Activated naive CD8-positive, alpha-beta T cell treated with anti-CD3 and anti-CD28 coated beads, Interleukin-2, amount 10 ng/mL, durations not matched to agents 7 days and 5 days (primary cell): Measurements from ENCODE around the gene ARID1B. TPM values are rescaled to one million over a fixed set of nuclear protein-coding genes. Genes with fewer than 3 reads are reported as not detected.
A peak's percentile ranks its signal among the peaks of the same experiment; 100 is the strongest.

Experiments
- ATAC-seq: fragments of 150-1000 bp; cut with Tn5 transposase; one replicate; pipeline ENCODE4 v1.10.0; 2021; ENCODE audit warnings: low read depth, moderate library complexity
- POLR2A ChIA-PET: fragments of 350-600 bp; sonication (Branson Sonifier 250); formaldehyde crosslinking; loops from one replicate; lab custom pipeline; 2021; ENCODE audit warnings: antibody characterized with exemption; lab: Charles Lee
- DNase-seq: peaks from one replicate; pipeline ENCODE4 v3.0.0; 2021
- H3K27ac Mint-ChIP-seq: one replicate; pipeline ENCODE4 v1.8.0; 2022; ENCODE audit warnings: mild to moderate bottlenecking, mixed read lengths
- H3K27me3 Mint-ChIP-seq: one replicate; pipeline ENCODE4 v1.8.0; 2022; ENCODE audit warnings: mild to moderate bottlenecking, moderate library complexity, mixed read lengths
- H3K36me3 Mint-ChIP-seq: one replicate; pipeline ENCODE4 v1.8.0; 2021; ENCODE audit warnings: mild to moderate bottlenecking, mixed read lengths
- H3K4me1 Mint-ChIP-seq: one replicate; pipeline ENCODE4 v1.8.0; 2021; ENCODE audit warnings: mixed read lengths
- H3K4me3 Mint-ChIP-seq: one replicate; pipeline ENCODE4 v1.8.0; 2022; ENCODE audit warnings: mild to moderate bottlenecking, moderate library complexity, mixed read lengths
- H3K9me3 Mint-ChIP-seq: one replicate; pipeline ENCODE4 v1.8.0; 2021; ENCODE audit warnings: mixed read lengths
- total RNA-seq, 2 experiments: library from RNA; stranded (reverse); gene quantifications; one replicate each; pipeline ENCODE4 v1.2.3, GENCODE V29; 2021

The ARID1B gene
- total RNA-seq, 2 experiments from 2014 or later, result 83.2 to 98.2 TPM

DNA sequence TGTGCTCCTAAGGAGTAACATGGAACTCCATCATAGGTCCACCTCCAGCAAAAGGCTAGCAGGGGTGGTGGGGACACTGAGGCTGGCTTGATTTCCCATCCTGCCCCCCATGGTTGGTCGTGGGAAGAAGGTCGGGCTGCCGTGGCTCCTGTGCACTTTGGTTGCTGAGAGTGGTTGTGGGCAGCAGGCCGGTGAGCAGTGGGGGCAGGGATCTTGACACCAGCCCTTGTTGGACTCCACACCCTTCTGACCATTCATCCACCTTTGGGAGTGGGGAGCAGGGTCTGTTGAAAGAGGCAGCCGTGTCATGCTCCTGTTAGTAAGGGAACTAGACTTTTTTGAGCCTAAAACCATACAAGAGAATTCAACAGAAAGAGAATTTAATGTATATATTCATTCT is 175.2 kb downstream of the ARID1B start:
- Mint-ChIP-seq H3K9me3 (no peaks in the 10 kb centered on the region), H3K27me3 (no peaks in the 10 kb centered on the region), H3K27ac (no peak overlapping the region), H3K4me3 (no peak overlapping the region), H3K36me3 (no peaks in the 10 kb centered on the region), H3K4me1 (peaks cover 30% of the 10 kb centered on the region)
- POLR2A ChIA-PET, result no interaction called here
- ATAC-seq (no peak), DNase-seq (no peak)

DNA sequence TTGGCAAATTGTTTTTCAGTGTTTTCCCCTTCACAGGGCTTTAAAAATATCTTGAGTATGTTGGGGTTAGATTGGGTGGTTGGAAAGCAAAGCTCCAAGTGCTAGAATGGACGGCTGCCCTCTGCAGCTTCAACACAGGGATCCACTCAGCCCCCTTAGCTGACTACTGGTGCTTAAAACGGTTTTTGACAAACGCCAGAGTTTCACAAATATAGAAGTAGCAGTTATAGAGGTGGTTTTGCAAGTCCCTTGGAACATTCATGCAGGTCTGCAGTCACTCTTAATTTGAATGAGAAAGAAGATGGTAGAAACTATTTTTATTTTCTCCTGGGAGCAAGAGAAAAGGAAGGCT is 175.9 kb downstream of the ARID1B start:
- no peaks in the 10 kb centered on the region for H3K9me3 Mint-ChIP-seq
- DNase-seq (no peak), ATAC-seq (no peak)
- no peaks in the 10 kb centered on the region for H3K36me3 Mint-ChIP-seq
- POLR2A ChIA-PET, result no interaction called here
- no peak overlapping the region for H3K27ac Mint-ChIP-seq
- H3K4me3 Mint-ChIP-seq, result no peak overlapping the region
- H3K4me1 Mint-ChIP-seq, result peaks cover 34% of the 10 kb centered on the region
- no peaks in the 10 kb centered on the region for H3K27me3 Mint-ChIP-seq

DNA sequence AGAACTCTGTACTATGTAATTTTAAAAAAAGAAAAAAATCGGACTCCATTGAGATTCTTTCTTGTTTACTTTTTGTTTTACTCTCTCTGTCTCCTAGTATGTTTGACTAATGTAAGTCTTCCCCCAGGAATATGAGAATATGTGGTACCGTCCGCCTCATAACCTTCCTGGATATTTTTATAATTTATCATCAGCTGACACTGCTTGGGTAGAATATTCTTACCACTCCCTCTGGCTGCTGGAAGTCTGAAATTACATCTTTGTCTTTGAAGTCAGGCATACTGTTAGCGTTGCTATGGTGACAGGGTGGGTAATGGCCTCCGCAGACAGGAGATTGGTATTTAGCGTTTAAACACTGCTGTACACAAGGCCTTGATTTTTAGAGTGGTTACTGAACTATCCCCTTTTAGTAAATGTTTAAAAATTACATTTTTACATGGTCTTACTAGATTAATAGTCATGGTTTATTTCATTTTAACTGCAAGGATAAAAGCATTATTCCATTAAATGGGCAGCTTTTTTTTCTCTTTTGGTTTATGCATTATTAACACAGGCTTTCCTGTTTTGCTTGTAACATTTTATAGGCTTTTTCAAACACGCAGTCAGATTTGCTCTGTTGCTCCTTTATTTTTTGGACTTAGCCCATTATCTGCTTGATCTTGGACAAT is 176.4 kb downstream of the ARID1B start:
- POLR2A ChIA-PET, result no interaction called here
- peak; percentile 65 for ATAC-seq
- Mint-ChIP-seq H3K27ac (no peak overlapping the region), H3K27me3 (no peaks in the 10 kb centered on the region), H3K36me3 (no peaks in the 10 kb centered on the region), H3K9me3 (no peaks in the 10 kb centered on the region), H3K4me3 (no peak overlapping the region), H3K4me1 (peaks cover 36% of the 10 kb centered on the region)
- DNase-seq, result no peak

GRCh38 chr6:156954191-156954590 is 177.0 kb downstream of the ARID1B start:
- H3K4me3 Mint-ChIP-seq, result no peak overlapping the region
- no peaks in the 10 kb centered on the region for H3K27me3 Mint-ChIP-seq
- ATAC-seq (no peak), DNase-seq (no peak)
- H3K36me3 Mint-ChIP-seq, result no peaks in the 10 kb centered on the region
- no peak overlapping the region for H3K27ac Mint-ChIP-seq
- POLR2A ChIA-PET, result no interaction called here
- H3K9me3 Mint-ChIP-seq, result no peaks in the 10 kb centered on the region
- peaks cover 32% of the 10 kb centered on the region for H3K4me1 Mint-ChIP-seq

DNA sequence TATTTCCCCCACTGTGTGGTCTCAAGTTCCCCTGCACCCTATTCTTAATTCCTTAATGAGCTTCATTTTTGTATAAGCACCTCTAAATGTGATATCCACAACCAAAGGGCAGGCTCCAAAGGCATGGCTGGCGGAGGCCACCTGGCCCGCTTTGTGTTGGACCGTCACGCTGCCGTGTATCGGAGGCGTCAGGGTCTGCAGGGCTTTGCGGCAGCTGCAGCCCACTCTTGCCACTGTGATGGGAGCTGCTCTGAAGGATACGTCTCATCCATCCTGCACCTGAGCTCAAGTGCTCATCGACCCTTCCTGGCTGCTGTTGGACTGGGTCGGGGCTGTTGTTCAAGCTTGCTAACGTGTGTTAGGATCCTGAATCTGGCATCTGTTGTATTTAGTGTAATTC is 177.6 kb downstream of the ARID1B start:
- Mint-ChIP-seq H3K4me1 (peaks cover 30% of the 10 kb centered on the region), H3K27ac (no peak overlapping the region), H3K9me3 (no peaks in the 10 kb centered on the region), H3K27me3 (no peaks in the 10 kb centered on the region), H3K36me3 (no peaks in the 10 kb centered on the region), H3K4me3 (no peak overlapping the region)
- POLR2A ChIA-PET, result no interaction called here
- DNase-seq (no peak), ATAC-seq (no peak)

GRCh38 chr6:156955494-156956183 is 178.5 kb downstream of the ARID1B start:
- H3K36me3 Mint-ChIP-seq, result no peaks in the 10 kb centered on the region
- POLR2A ChIA-PET, result no interaction called here
- no peaks in the 10 kb centered on the region for H3K9me3 Mint-ChIP-seq
- peaks cover 27% of the 10 kb centered on the region for H3K4me1 Mint-ChIP-seq
- H3K27ac Mint-ChIP-seq, result no peak overlapping the region
- ATAC-seq (no peak), DNase-seq (no peak)
- no peaks in the 10 kb centered on the region for H3K27me3 Mint-ChIP-seq
- H3K4me3 Mint-ChIP-seq, result no peak overlapping the region

GRCh38 chr6:156956286-156956685 is 179.1 kb downstream of the ARID1B start:
- Mint-ChIP-seq H3K4me3 (no peak overlapping the region), H3K9me3 (no peaks in the 10 kb centered on the region), H3K27ac (no peak overlapping the region), H3K36me3 (no peaks in the 10 kb centered on the region), H3K4me1 (peaks cover 27% of the 10 kb centered on the region), H3K27me3 (no peaks in the 10 kb centered on the region)
- POLR2A ChIA-PET, result no interaction called here
- DNase-seq (no peak), ATAC-seq (no peak)

GRCh38 chr6:156957931-156958547 is 180.9 kb downstream of the ARID1B start:
- no peak overlapping the region for H3K27ac Mint-ChIP-seq
- no peaks in the 10 kb centered on the region for H3K36me3 Mint-ChIP-seq
- H3K9me3 Mint-ChIP-seq, result no peaks in the 10 kb centered on the region
- H3K27me3 Mint-ChIP-seq, result no peaks in the 10 kb centered on the region
- no peak for DNase-seq
- no peak overlapping the region for H3K4me3 Mint-ChIP-seq
- POLR2A ChIA-PET, result no interaction called here
- peaks cover 23% of the 10 kb centered on the region for H3K4me1 Mint-ChIP-seq
- no peak for ATAC-seq

DNA sequence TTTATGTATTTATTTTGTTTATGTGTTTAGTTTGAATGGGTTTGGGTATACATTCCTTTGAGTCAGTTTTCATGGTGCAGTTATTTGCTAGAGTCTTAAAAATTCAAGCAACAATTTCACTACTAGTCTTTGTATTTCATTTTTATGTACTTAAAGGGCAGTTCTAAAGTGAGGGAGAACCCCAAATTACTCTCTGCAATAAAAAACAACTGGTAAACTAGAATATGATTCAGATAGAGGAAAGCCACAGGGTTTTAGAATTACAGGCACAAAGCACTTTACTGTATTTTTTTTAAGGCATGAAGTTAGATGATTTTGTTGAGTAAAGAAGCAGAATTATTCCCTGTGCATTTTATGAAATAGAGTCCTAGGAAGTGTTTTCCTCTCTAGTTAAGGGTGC is 183.3 kb downstream of the ARID1B start:
- Mint-ChIP-seq H3K27ac (no peak overlapping the region), H3K9me3 (no peaks in the 10 kb centered on the region), H3K27me3 (no peaks in the 10 kb centered on the region), H3K4me3 (no peak overlapping the region), H3K36me3 (no peaks in the 10 kb centered on the region), H3K4me1 (peaks cover 17% of the 10 kb centered on the region)
- no peak for ATAC-seq
- no peak for DNase-seq
- POLR2A ChIA-PET, result no interaction called here

- Mint-ChIP-seq H3K27me3 (no peaks in the 10 kb centered on the region), H3K4me1 (peaks cover 17% of the 10 kb centered on the region)
These were observed 184.2 kb downstream of the ARID1B start for GRCh38 chr6:156961282-156961892.

DNA sequence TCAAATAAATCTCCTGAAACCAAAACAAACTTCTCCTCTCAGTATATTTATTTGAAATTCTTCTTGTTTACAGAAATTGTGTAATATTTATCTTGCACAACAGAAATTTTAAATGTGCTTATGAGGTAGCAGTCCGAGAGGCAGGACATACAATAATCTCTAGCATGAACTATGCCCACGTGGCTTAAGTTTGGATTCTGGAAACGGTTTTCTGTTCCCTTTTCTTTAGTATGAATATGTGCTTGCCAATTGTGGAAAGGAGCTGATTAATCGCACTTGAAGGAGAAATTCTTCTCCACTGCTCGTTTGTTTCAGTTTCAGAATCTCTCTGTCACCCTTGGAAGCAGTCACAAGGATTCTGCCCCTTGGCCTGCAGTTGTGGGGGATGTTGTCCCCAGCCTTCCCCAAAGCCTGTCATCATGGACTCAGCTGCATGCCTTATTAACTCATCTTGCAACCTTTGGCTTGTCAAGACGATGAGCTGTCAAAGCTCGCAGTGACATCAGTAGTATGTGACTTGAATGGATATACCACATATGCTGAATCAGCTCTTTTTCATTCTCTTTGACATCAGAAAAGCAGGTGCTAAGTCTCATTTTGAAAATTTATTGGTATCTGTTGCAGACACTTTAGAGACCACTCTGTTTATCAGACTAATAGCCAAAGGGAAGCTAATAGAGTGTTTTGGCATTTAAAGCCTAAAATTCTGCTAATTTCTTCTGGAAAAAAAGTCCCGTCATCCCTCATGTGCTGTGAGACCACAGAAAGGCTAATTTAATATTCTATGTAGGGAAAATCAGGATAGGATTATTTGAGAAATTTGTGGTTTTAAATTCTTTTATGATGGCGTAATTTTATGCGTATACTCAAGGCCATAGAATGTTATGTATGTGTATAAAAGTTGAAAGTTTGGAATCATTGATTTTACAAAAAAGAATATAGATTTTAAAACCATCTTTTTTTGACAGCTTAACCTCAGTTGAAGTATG is 186.8 kb downstream of the ARID1B start:
- DNase-seq (no peak), ATAC-seq (no peak)
- no peak overlapping the region for H3K4me3 Mint-ChIP-seq
- POLR2A ChIA-PET, result no interaction called here
- H3K9me3 Mint-ChIP-seq, result no peaks in the 10 kb centered on the region
- peaks cover 8% of the 10 kb centered on the region for H3K4me1 Mint-ChIP-seq
- no peak overlapping the region for H3K27ac Mint-ChIP-seq
- H3K36me3 Mint-ChIP-seq, result peaks cover 2% of the 10 kb centered on the region
- H3K27me3 Mint-ChIP-seq, result no peaks in the 10 kb centered on the region

More at GRCh38 chr6:156961282-156961892, 184.2 kb downstream of the ARID1B start:
- POLR2A ChIA-PET, result no interaction called here
- H3K9me3 Mint-ChIP-seq, result no peaks in the 10 kb centered on the region
- H3K27ac Mint-ChIP-seq, result no peak overlapping the region
- H3K36me3 Mint-ChIP-seq, result no peaks in the 10 kb centered on the region
- DNase-seq (no peak), ATAC-seq (no peak)
- H3K4me3 Mint-ChIP-seq, result no peak overlapping the region

- H3K4me3 Mint-ChIP-seq, result no peak overlapping the region
- no peaks in the 10 kb centered on the region for H3K27me3 Mint-ChIP-seq
- POLR2A ChIA-PET, result no interaction called here
- no peak overlapping the region for H3K27ac Mint-ChIP-seq
- no peak for DNase-seq
- peaks cover 2% of the 10 kb centered on the region for H3K36me3 Mint-ChIP-seq
- H3K9me3 Mint-ChIP-seq, result no peaks in the 10 kb centered on the region
- no peak for ATAC-seq
- peaks cover 8% of the 10 kb centered on the region for H3K4me1 Mint-ChIP-seq
These were observed 190.7 kb downstream of the ARID1B start for GRCh38 chr6:156967852-156968251.

- H3K27ac Mint-ChIP-seq, result no peak overlapping the region
- ATAC-seq, result no peak
- H3K36me3 Mint-ChIP-seq, result peaks cover 2% of the 10 kb centered on the region
These were observed 192.1 kb downstream of the ARID1B start for GRCh38 chr6:156969233-156969632.

More at GRCh38 chr6:156969233-156969632, 192.1 kb downstream of the ARID1B start:
- H3K4me1 Mint-ChIP-seq, result peaks cover 6% of the 10 kb centered on the region
- no peaks in the 10 kb centered on the region for H3K27me3 Mint-ChIP-seq
- POLR2A ChIA-PET, result no interaction called here
- no peak overlapping the region for H3K4me3 Mint-ChIP-seq
- DNase-seq, result no peak
- H3K9me3 Mint-ChIP-seq, result no peaks in the 10 kb centered on the region
